ENCODE measurements around the gene PSMD2. TPM values are rescaled to one million over a fixed set of nuclear protein-coding genes. Genes with fewer than 3 reads are reported as not detected.

Gene PSMD2
- polyA plus RNA-seq, 4 donors = 104 to 149 (median 122) TPM

DNA sequence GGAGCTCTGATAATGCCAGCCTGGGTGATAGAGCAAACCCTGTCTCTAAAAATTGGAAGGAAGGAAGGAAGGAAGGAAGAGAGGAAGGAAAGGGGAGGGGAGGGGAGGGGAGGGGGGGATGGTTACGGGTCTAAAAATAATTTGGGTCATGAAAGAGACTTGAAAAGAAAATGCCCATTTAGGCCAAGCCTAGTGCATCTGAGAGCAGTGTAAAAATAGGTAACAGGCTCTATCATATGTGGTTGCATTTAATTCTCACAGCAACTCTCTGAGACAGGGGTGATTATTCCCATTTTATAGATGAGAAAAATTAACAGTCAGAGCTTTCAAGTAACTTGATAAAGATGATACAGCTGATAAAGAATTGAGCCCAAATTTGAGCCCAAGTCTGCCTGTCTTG lies 26.8 kb upstream of the PSMD2 start:
- H3K9me3 ChIP-seq (ENCODE audit: control insufficient read depth in 2 of 2, insufficient read depth in 1 of 2, low read depth in 1 of 2, low read length in 1 of 2) = peaks cover 0 to 6% of the 10 kb centered on the region in 2 donors
- H3K36me3 ChIP-seq (ENCODE audit: control insufficient read depth in 3 of 3, insufficient read depth in 2 of 3, low read depth in 1 of 3, low read length in 3 of 3) = no peaks in the 10 kb centered on the region
- FAIRE-seq (no peak), DNase-seq (no peak)
- no peak overlapping the region for H3K4me3 ChIP-seq (ENCODE audit: low read depth in 1 of 3, low read length in 3 of 3)
- WGBS, 3 donors = 36 to 55% (median 41%) methylated on average over 1 of the region's 1 CpG
- peaks cover 0 to 47% (median 6%) of the 10 kb centered on the region in 3 donors for H3K27me3 ChIP-seq (ENCODE audit: control insufficient read depth in 3 of 3, insufficient read depth in 3 of 3, low read length in 3 of 3)
- no peak overlapping the region for H3K27ac ChIP-seq (ENCODE audit: low read depth in 1 of 3, low read length in 2 of 3)
- no peaks in the 10 kb centered on the region for H3K4me1 ChIP-seq (ENCODE audit: control insufficient read depth in 3 of 3, insufficient read depth in 2 of 3, low read depth in 1 of 3, low read length in 2 of 3)

DNA sequence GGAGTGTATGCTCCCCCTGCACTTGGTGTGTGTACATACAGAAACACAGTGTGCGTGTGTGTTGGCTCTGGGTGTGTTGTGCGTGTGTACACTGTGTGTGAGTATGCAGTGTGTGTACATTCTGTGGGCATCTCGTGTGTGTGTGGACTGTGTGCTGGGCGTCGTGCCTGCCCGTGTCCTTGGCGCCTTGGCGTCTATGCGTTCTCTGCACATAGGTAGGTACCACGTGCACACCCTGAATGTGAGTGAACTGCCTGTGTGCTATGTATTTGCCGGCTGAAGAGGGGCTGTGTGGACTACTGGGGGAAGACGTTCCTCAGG lies 23.7 kb upstream of the PSMD2 start:
- peaks cover 0 to 58% (median 6%) of the 10 kb centered on the region in 3 donors for H3K27me3 ChIP-seq (ENCODE audit: control insufficient read depth in 3 of 3, insufficient read depth in 3 of 3, low read length in 3 of 3)
- DNase-seq (no peak), FAIRE-seq (no peak)
- no peaks in the 10 kb centered on the region for H3K36me3 ChIP-seq (ENCODE audit: control insufficient read depth in 3 of 3, insufficient read depth in 2 of 3, low read depth in 1 of 3, low read length in 3 of 3)
- 63 to 69% (median 68%) methylated on average over 12 of the region's 12 CpGs for WGBS, 3 donors
- no peaks in the 10 kb centered on the region for H3K4me1 ChIP-seq (ENCODE audit: control insufficient read depth in 3 of 3, insufficient read depth in 2 of 3, low read depth in 1 of 3, low read length in 2 of 3)
- H3K4me3 ChIP-seq (ENCODE audit: low read depth in 1 of 3, low read length in 3 of 3) = no peak overlapping the region
- no peaks in the 10 kb centered on the region for H3K9me3 ChIP-seq (ENCODE audit: control insufficient read depth in 2 of 2, insufficient read depth in 1 of 2, low read depth in 1 of 2, low read length in 1 of 2)
- H3K27ac ChIP-seq (ENCODE audit: low read depth in 1 of 3, low read length in 2 of 3) = no peak overlapping the region

DNA sequence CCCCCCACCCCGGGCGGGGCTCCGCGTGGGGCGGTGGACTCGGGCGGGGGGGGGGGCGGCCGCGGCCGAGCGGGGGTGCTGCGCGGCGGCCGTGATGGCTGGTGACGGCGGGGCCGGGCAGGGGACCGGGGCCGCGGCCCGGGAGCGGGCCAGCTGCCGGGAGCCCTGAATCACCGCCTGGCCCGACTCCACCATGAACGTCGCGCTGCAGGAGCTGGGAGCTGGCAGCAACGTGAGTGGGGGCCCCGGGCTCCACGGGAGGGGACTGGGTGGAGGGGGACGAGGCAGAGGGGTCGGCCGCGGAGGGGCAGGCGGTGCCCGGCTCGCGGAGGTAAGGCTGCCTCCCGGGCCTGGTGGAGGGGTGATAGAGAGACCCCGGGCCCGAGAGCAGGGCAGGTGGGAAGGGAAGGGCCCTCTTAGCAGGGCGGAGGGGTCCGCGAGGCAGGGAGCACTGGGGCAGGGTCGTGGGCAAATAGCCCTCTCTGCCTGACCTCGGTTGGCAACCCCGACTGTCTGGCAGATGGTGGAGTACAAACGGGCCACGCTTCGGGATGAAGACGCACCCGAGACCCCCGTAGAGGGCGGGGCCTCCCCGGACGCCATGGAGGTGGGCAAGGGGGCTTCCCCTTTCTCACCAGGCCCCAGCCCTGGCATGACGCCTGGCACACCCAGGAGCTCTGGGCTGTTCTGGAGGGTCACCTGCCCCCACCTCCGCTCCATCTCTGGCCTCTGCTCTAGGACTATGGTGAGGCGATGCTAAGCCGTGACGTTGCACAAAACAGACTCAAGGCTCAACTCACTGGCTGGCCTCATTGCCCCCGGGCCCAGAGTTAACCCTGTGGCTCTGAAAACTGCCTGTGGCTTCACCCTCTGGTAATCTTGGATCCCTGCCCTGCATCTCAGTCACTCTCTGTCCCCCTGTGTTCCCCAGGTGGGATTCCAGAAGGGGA lies 22.8 kb upstream of the PSMD2 start, which contains the start of gene ECE2:
TSS of gene ECE2 (plus strand) at position 62 of the 950 bp plus-strand sequence. CDS start at position 194, 132 bp downstream.
- H3K4me1 ChIP-seq (ENCODE audit: control insufficient read depth in 3 of 3, insufficient read depth in 2 of 3, low read depth in 1 of 3, low read length in 2 of 3) = no peaks in the 10 kb centered on the region
- no peak for FAIRE-seq
- WGBS, 3 donors = 13 to 23% (median 21%) methylated on average over 30 to 60 of the region's 65 CpGs
- DNase-seq = no peak
- peaks cover 0 to 56% (median 6%) of the 10 kb centered on the region in 3 donors for H3K27me3 ChIP-seq (ENCODE audit: control insufficient read depth in 3 of 3, insufficient read depth in 3 of 3, low read length in 3 of 3)
- H3K36me3 ChIP-seq (ENCODE audit: control insufficient read depth in 3 of 3, insufficient read depth in 2 of 3, low read depth in 1 of 3, low read length in 3 of 3) = no peaks in the 10 kb centered on the region
- no peak within 1 kb of the TSS for H3K4me3 ChIP-seq (ENCODE audit: low read depth in 1 of 3, low read length in 3 of 3)
- H3K9me3 ChIP-seq (ENCODE audit: control insufficient read depth in 2 of 2, insufficient read depth in 1 of 2, low read depth in 1 of 2, low read length in 1 of 2) = no peaks in the 10 kb centered on the region
- H3K27ac ChIP-seq (ENCODE audit: low read depth in 1 of 3, low read length in 2 of 3) = no peak within 1 kb of the TSS

- DNase-seq (no peak), FAIRE-seq (no peak)
- no peaks in the 10 kb centered on the region for H3K9me3 ChIP-seq (ENCODE audit: control insufficient read depth in 2 of 2, insufficient read depth in 1 of 2, low read depth in 1 of 2, low read length in 1 of 2)
- no peaks in the 10 kb centered on the region for H3K4me1 ChIP-seq (ENCODE audit: control insufficient read depth in 3 of 3, insufficient read depth in 2 of 3, low read depth in 1 of 3, low read length in 2 of 3)
- H3K27me3 ChIP-seq (ENCODE audit: control insufficient read depth in 3 of 3, insufficient read depth in 3 of 3, low read length in 3 of 3) = peaks cover 0 to 56% (median 6%) of the 10 kb centered on the region in 3 donors
- no peak overlapping the region for H3K4me3 ChIP-seq (ENCODE audit: low read depth in 1 of 3, low read length in 3 of 3)
- no peaks in the 10 kb centered on the region for H3K36me3 ChIP-seq (ENCODE audit: control insufficient read depth in 3 of 3, insufficient read depth in 2 of 3, low read depth in 1 of 3, low read length in 3 of 3)
- no peak overlapping the region for H3K27ac ChIP-seq (ENCODE audit: low read depth in 1 of 3, low read length in 2 of 3)
- WGBS, 3 donors = 86 to 93% (median 92%) methylated on average over 6 of the region's 6 CpGs
Observed at GRCh38 chr3:184277366-184277765, 21.7 kb upstream of the PSMD2 start.

GRCh38 chr3:184282941-184283340 lies 16.1 kb upstream of the PSMD2 start:
- no peak for DNase-seq
- H3K27ac ChIP-seq (ENCODE audit: low read depth in 1 of 3, low read length in 2 of 3) = no peak overlapping the region
- FAIRE-seq = no peak
- no peaks in the 10 kb centered on the region for H3K4me1 ChIP-seq (ENCODE audit: control insufficient read depth in 3 of 3, insufficient read depth in 2 of 3, low read depth in 1 of 3, low read length in 2 of 3)
- peaks cover 0 to 14% (median 0%) of the 10 kb centered on the region in 3 donors for H3K27me3 ChIP-seq (ENCODE audit: control insufficient read depth in 3 of 3, insufficient read depth in 3 of 3, low read length in 3 of 3)
- 82 to 87% (median 86%) methylated on average over 4 of the region's 4 CpGs for WGBS, 3 donors
- H3K4me3 ChIP-seq (ENCODE audit: low read depth in 1 of 3, low read length in 3 of 3) = no peak overlapping the region
- no peaks in the 10 kb centered on the region for H3K36me3 ChIP-seq (ENCODE audit: control insufficient read depth in 3 of 3, insufficient read depth in 2 of 3, low read depth in 1 of 3, low read length in 3 of 3)
- H3K9me3 ChIP-seq (ENCODE audit: control insufficient read depth in 2 of 2, insufficient read depth in 1 of 2, low read depth in 1 of 2, low read length in 1 of 2) = no peaks in the 10 kb centered on the region

DNA sequence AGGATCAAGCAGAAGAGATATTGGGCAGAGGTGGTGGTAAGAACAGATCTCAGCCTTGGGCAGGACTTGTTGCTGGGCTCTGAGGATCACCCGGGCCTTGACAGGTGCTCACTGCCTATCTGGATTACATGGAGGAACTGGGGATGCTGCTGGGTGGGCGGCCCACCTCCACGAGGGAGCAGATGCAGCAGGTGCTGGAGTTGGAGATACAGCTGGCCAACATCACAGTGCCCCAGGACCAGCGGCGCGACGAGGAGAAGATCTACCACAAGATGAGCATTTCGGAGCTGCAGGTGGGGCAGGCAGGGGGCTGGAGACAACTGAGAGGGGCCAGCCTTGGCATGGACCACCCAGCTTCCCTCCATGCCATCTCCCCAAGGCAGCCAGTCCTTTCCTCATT lies 15.4 kb upstream of the PSMD2 start:
- Histone ChIP-seq H3K4me3 (ENCODE audit: low read depth in 1 of 3, low read length in 3 of 3) (no peak overlapping the region), H3K36me3 (ENCODE audit: control insufficient read depth in 3 of 3, insufficient read depth in 2 of 3, low read depth in 1 of 3, low read length in 3 of 3) (no peaks in the 10 kb centered on the region), H3K27ac (ENCODE audit: low read depth in 1 of 3, low read length in 2 of 3) (no peak overlapping the region), H3K27me3 (ENCODE audit: control insufficient read depth in 3 of 3, insufficient read depth in 3 of 3, low read length in 3 of 3) (peaks cover 0 to 9% (median 0%) of the 10 kb centered on the region in 3 donors), H3K4me1 (ENCODE audit: control insufficient read depth in 3 of 3, insufficient read depth in 2 of 3, low read depth in 1 of 3, low read length in 2 of 3) (no peaks in the 10 kb centered on the region), H3K9me3 (ENCODE audit: control insufficient read depth in 2 of 2, insufficient read depth in 1 of 2, low read depth in 1 of 2, low read length in 1 of 2) (no peaks in the 10 kb centered on the region)
- DNase-seq (no peak), FAIRE-seq (no peak)
- 82 to 92% (median 89%) methylated on average over 8 of the region's 8 CpGs for WGBS, 3 donors

DNA sequence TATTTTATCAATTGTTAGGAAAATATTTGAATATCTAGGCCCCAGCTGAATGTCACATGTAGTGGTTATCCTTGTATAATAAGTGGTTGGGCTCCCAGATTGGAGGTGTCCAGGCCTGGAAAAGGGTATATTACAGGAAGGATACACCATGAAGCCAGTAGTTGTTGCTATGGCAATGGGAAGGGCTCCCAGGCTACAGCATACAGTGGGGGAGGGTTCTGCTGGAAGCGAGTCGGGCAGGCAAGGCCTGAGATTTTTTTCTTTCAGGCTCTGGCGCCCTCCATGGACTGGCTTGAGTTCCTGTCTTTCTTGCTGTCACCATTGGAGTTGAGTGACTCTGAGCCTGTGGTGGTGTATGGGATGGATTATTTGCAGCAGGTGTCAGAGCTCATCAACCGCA lies 14.3 kb upstream of the PSMD2 start:
- FAIRE-seq = no peak
- H3K4me3 ChIP-seq (ENCODE audit: low read depth in 1 of 3, low read length in 3 of 3) = no peak overlapping the region

DNA sequence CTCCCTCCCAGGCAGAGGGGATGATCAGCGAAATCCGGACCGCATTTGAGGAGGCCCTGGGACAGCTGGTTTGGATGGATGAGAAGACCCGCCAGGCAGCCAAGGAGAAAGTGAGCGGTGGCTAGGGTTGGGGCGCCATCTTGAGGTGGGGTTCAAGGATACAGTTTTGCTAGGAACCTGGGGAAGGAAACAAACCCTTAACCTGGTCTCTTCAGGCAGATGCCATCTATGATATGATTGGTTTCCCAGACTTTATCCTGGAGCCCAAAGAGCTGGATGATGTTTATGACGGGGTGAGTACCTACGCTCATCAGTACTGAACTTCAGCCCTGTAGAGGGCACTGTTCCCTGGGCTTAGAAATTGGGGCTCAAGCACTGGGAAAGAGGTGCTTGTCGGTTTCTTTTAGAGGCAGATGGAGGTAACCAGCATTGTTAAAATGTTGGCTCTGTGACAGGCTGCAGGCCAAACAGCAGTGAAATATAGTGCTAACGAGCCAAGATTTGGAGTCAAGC lies 9.6 kb upstream of the PSMD2 start:
- no peaks in the 10 kb centered on the region for H3K4me1 ChIP-seq (ENCODE audit: control insufficient read depth in 3 of 3, insufficient read depth in 2 of 3, low read depth in 1 of 3, low read length in 2 of 3)
- no peaks in the 10 kb centered on the region for H3K9me3 ChIP-seq (ENCODE audit: control insufficient read depth in 2 of 2, insufficient read depth in 1 of 2, low read depth in 1 of 2, low read length in 1 of 2)
- H3K27ac ChIP-seq (ENCODE audit: low read depth in 1 of 3, low read length in 2 of 3) = no peak overlapping the region
- 5 to 9% (median 8%) methylated on average over 10 of the region's 10 CpGs for WGBS, 3 donors
- FAIRE-seq = no peak
- H3K27me3 ChIP-seq (ENCODE audit: control insufficient read depth in 3 of 3, insufficient read depth in 3 of 3, low read length in 3 of 3) = peaks cover 0 to 5% (median 0%) of the 10 kb centered on the region in 3 donors
- no peak overlapping the region for H3K4me3 ChIP-seq (ENCODE audit: low read depth in 1 of 3, low read length in 3 of 3)
- no peaks in the 10 kb centered on the region for H3K36me3 ChIP-seq (ENCODE audit: control insufficient read depth in 3 of 3, insufficient read depth in 2 of 3, low read depth in 1 of 3, low read length in 3 of 3)
- DNase-seq = peak; percentile 47 to 48

More for the DNA sequence above, 14.3 kb upstream of the PSMD2 start:
- H3K36me3 ChIP-seq (ENCODE audit: control insufficient read depth in 3 of 3, insufficient read depth in 2 of 3, low read depth in 1 of 3, low read length in 3 of 3) = no peaks in the 10 kb centered on the region
- peak; percentile 31 to 50 for DNase-seq
- peaks cover 0 to 11% (median 0%) of the 10 kb centered on the region in 3 donors for H3K27me3 ChIP-seq (ENCODE audit: control insufficient read depth in 3 of 3, insufficient read depth in 3 of 3, low read length in 3 of 3)
- H3K9me3 ChIP-seq (ENCODE audit: control insufficient read depth in 2 of 2, insufficient read depth in 1 of 2, low read depth in 1 of 2, low read length in 1 of 2) = no peaks in the 10 kb centered on the region
- H3K4me1 ChIP-seq (ENCODE audit: control insufficient read depth in 3 of 3, insufficient read depth in 2 of 3, low read depth in 1 of 3, low read length in 2 of 3) = no peaks in the 10 kb centered on the region
- WGBS, 3 donors = 16 to 19% (median 17%) methylated on average over 4 of the region's 4 CpGs
- H3K27ac ChIP-seq (ENCODE audit: low read depth in 1 of 3, low read length in 2 of 3) = no peak overlapping the region

All from small intestine (tissue), 7 donors.